DND-41 (cell line): Measurements from ENCODE around the gene GRID1.

Source experiments
- ATAC-seq: fragments of 200-7000 bp; cut with Tn5 transposase; 3 replicates; pipeline ENCODE4 v1.9.1; 2021; ENCODE audit warnings: low read depth; ENCODE audit not compliant: insufficient read depth
- DNase-seq: peaks from one replicate; pipeline ENCODE4 v3.0.0-alpha.2; 2020
- H2AFZ ChIP-seq: 2 replicates; pipeline ENCODE4 v1.6.0; 2012; ENCODE audit warnings: low read depth, low read length
- H3K27ac ChIP-seq: 2 replicates; pipeline ENCODE4 v1.5.1; 2012; ENCODE audit warnings: low read length, inconsistent platforms
- H3K27me3 ChIP-seq: fragments of 200-600 bp; sonication (generic); 2 replicates; pipeline ENCODE4 v1.6.0; 2012; ENCODE audit warnings: low read length, mild to moderate bottlenecking, inconsistent platforms; ENCODE audit not compliant: insufficient read depth, poor library complexity
- H3K36me3 ChIP-seq: 2 replicates; pipeline ENCODE4 v1.5.1; 2012; ENCODE audit warnings: low read length, inconsistent platforms; ENCODE audit not compliant: insufficient read depth
- H3K4me1 ChIP-seq: 2 replicates; pipeline ENCODE4 v1.5.1; 2012; ENCODE audit warnings: mild to moderate bottlenecking, low read length; ENCODE audit not compliant: insufficient read depth
- H3K4me2 ChIP-seq: 2 replicates; pipeline ENCODE4 v1.6.0; 2012; ENCODE audit warnings: mild to moderate bottlenecking, moderate library complexity, low read length, inconsistent platforms; ENCODE audit not compliant: insufficient read depth
- H3K4me3 ChIP-seq, 2 experiments: fragments of 200-600 bp in 1 of 2; shearing (Covaris generic) in 1 of 2; 2 replicates each; pipeline ENCODE4 v1.5.1; 2012 to 2016; ENCODE audit warnings: inconsistent platforms in 2 of 2, low read length in 2 of 2, mild to moderate bottlenecking in 2 of 2, low read depth in 1 of 2, moderate library complexity in 1 of 2
- H3K79me2 ChIP-seq: 2 replicates; pipeline ENCODE4 v1.6.0; 2012; ENCODE audit warnings: low read length, inconsistent platforms; ENCODE audit not compliant: insufficient read depth
- H3K9ac ChIP-seq: 2 replicates; pipeline ENCODE4 v1.6.0; 2012; ENCODE audit warnings: low read depth, mild to moderate bottlenecking, inconsistent platforms, low read length, moderate library complexity
- H3K9me3 ChIP-seq: 2 replicates; pipeline ENCODE4 v1.5.1; 2012; ENCODE audit warnings: low read length, moderate library complexity, mild to moderate bottlenecking, inconsistent platforms; ENCODE audit not compliant: insufficient read depth, severe bottlenecking
- H4K20me1 ChIP-seq: 2 replicates; pipeline ENCODE4 v1.6.0; 2012; ENCODE audit warnings: low read length; ENCODE audit not compliant: insufficient read depth
- EZH2 ChIP-seq: IDR thresholded peaks from 3 replicates; pipeline ENCODE4 v1.6.1; 2012; ENCODE audit warnings: borderline replicate concordance, low read depth, mild to moderate bottlenecking, moderate library complexity, low read length, inconsistent platforms; ENCODE audit not compliant: severe bottlenecking
- TF ChIP-seq, protein P1 (sequence below): IDR thresholded peaks from 2 replicates; pipeline ENCODE4 v1.5.1; 2012; ENCODE audit warnings: borderline replicate concordance, low read length, moderate library complexity, mild to moderate bottlenecking; ENCODE audit not compliant: poor library complexity, severe bottlenecking; ENCODE audit errors: extremely low read depth

The GRID1 gene

DNA sequence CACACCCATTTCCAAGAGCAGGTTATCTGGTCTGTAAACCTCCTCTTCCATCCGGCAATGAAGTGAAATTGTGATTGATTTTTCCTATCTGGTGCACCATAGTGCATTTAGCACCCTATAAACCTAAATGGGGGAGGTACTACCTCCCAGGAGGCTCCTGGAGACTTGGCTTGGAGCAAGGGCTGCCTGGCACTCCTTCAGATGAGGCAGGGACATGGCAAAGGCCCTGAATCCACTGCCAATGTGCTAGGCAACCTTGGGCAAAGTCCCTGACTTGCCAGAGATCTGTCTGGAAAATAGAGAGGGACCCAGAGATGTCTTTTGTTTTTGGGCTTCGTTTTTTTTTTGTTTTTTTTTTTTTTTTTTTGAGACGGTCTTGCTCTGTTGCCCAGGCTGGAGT lies 6.7 kb upstream of the GRID1 start:
- no peak overlapping the region for H3K4me2 ChIP-seq
- TF ChIP-seq, protein P1, sequence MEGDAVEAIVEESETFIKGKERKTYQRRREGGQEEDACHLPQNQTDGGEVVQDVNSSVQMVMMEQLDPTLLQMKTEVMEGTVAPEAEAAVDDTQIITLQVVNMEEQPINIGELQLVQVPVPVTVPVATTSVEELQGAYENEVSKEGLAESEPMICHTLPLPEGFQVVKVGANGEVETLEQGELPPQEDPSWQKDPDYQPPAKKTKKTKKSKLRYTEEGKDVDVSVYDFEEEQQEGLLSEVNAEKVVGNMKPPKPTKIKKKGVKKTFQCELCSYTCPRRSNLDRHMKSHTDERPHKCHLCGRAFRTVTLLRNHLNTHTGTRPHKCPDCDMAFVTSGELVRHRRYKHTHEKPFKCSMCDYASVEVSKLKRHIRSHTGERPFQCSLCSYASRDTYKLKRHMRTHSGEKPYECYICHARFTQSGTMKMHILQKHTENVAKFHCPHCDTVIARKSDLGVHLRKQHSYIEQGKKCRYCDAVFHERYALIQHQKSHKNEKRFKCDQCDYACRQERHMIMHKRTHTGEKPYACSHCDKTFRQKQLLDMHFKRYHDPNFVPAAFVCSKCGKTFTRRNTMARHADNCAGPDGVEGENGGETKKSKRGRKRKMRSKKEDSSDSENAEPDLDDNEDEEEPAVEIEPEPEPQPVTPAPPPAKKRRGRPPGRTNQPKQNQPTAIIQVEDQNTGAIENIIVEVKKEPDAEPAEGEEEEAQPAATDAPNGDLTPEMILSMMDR = no peak
- no peak for TF ChIP-seq EZH2

DNA sequence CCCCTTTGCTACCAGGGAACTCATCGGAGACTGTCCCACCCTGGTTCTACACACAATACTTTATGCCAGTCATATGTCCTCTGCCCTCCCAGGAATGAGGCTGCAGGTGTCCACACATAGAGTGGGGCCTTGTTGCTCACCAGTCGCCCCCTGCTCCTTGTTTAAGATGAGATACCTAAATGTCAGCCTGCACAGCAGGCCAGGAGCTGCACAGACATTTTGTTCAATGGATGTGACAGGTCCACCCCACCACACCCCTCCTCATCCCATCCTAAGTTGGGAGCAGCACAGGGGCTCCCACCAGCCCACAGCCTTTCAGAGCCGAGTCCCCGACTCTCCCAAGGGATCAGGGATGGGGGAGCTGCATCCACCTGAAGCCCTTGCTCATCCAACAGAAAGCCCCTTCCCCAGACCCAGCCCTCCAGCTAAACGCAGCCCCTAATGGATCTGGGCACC lies 6.2 kb upstream of the GRID1 start:
- H3K9ac ChIP-seq = no peak overlapping the region
- DNase-seq (no peak), ATAC-seq (no peak)
- H3K4me3 ChIP-seq = no peak overlapping the region
- no peaks in the 10 kb centered on the region for H3K79me2 ChIP-seq
- no peak for TF ChIP-seq EZH2
- TF ChIP-seq, protein P1 = no peak
- H3K36me3 ChIP-seq = no peaks in the 10 kb centered on the region
- H2AFZ ChIP-seq = no peak overlapping the region
- H3K4me1 ChIP-seq = peaks cover 6% of the 10 kb centered on the region; the same call in 1 of the 2 replicates
- no peaks in the 10 kb centered on the region for H3K9me3 ChIP-seq
- no peak overlapping the region for H3K27ac ChIP-seq
- no peaks in the 10 kb centered on the region; the same call in 1 of the 2 replicates for H4K20me1 ChIP-seq
- peaks cover 12% of the 10 kb centered on the region for H3K27me3 ChIP-seq
- H3K4me2 ChIP-seq = no peak overlapping the region

More for the DNA sequence above, 6.7 kb upstream of the GRID1 start:
- Histone ChIP-seq H3K27me3 (peaks cover 12% of the 10 kb centered on the region), H2AFZ (no peak overlapping the region), H3K4me3 (no peak overlapping the region), H4K20me1 (no peaks in the 10 kb centered on the region; the same call in 1 of the 2 replicates), H3K9me3 (no peaks in the 10 kb centered on the region), H3K4me1 (peaks cover 6% of the 10 kb centered on the region; the same call in 1 of the 2 replicates), H3K36me3 (no peaks in the 10 kb centered on the region), H3K9ac (no peak overlapping the region), H3K79me2 (no peaks in the 10 kb centered on the region), H3K27ac (no peak overlapping the region)
- DNase-seq = no peak
- no peak for ATAC-seq

DNA sequence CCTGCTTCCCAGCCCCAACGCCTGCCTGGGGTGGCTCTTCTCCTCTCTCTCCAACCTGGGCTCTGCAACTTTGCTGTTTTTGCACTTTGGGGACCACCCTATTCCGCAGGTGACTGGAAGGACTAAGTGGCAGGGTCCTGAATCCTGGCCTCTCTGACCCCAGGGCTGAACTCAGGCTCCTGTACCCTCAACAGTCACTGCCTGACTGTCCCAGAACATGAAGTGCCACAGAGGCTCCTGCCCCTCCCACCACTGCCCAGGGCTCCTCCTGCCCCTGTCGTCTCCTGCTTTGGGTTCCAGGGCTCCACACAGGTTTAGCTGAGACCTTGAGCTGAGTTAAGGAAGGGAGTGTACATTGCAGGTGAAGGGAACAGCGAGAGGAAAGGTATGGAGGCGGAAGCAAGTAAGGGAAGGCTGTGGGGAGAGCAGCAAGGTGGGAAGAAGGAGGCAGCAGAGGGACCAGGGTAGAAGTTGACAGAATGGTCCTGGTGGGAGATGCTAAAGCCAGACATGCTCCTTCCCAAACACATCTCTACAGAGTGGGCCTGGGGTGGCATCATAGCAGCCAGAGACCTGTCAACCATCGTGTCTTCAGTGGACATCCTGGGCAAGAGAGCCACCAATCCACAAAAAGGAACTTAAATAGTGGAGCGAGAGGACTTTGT lies 5.7 kb upstream of the GRID1 start:
- Histone ChIP-seq H2AFZ (no peak overlapping the region), H3K79me2 (no peaks in the 10 kb centered on the region), H3K27me3 (peaks cover 6% of the 10 kb centered on the region), H3K9ac (no peak overlapping the region), H3K4me1 (peaks cover 4% of the 10 kb centered on the region; the same call in 1 of the 2 replicates), H3K4me2 (no peak overlapping the region), H3K36me3 (no peaks in the 10 kb centered on the region), H3K9me3 (no peaks in the 10 kb centered on the region), H3K4me3 (no peak overlapping the region), H3K27ac (no peak overlapping the region), H4K20me1 (no peaks in the 10 kb centered on the region; the same call in 1 of the 2 replicates)
- no peak for DNase-seq
- no peak for ATAC-seq
- TF ChIP-seq EZH2 = no peak
- TF ChIP-seq, protein P1 = no peak
